GM12878 (cell line): ENCODE results near the gene NOCT. TPM values are rescaled to one million over a fixed set of nuclear protein-coding genes. Genes with fewer than 3 reads are reported as not detected.
"Not testable (repeated sequence)": the region's sequence is repeated elsewhere in the genome, so short reads cannot be mapped to it uniquely, and the experiment has no call there.

Source experiments
- ATAC-seq: fragments of 200-7000 bp; cut with Tn5 transposase; 3 replicates; pipeline ENCODE4 v1.9.1; 2020; ENCODE audit warnings: mild to moderate bottlenecking, moderate library complexity
- BruUV-seq: library from RNA; stranded (reverse); fragments of 400-500 nt; replicated peaks from 2 replicates; lab custom pipeline; 2021; lab: Mats Ljungman, UMichigan
- CTCF ChIA-PET: fragments of 300-600 bp; sonication (Branson Sonifier 250); formaldehyde crosslinking; extraction: SDS; loops from one replicate; lab custom pipeline; 2021; ENCODE audit warnings: inconsistent platforms; lab: Yijun Ruan, JAX
- POLR2A ChIA-PET: fragments of 350-600 bp; formaldehyde crosslinking; extraction: SDS; loops from one replicate; lab custom pipeline; 2021; ENCODE audit warnings: inconsistent platforms; lab: Charles Lee
- RAD21 ChIA-PET: fragments of 300-600 bp; sonication (Branson Sonifier 250); formaldehyde crosslinking; loops from one replicate; lab custom pipeline; 2023; ENCODE audit warnings: antibody characterized with exemption; ENCODE audit not compliant: unreplicated experiment; lab: Charles Lee
- SMC1A ChIA-PET: fragments of 300-600 bp; sonication (Branson Sonifier 250); formaldehyde crosslinking; loops from one replicate; lab custom pipeline; 2023; ENCODE audit not compliant: unreplicated experiment, uncharacterized antibody; lab: Charles Lee
- DNase-seq: peaks from one replicate; pipeline ENCODE4 v3.0.0-alpha.2; 2011; ENCODE audit warnings: low read depth, low spot score
- FAIRE-seq: peaks from 3 replicates; lab custom pipeline; 2011; peaks lifted over from hg19 to GRCh38; lab: Jason Lieb, UNC
- H2AFZ ChIP-seq: 2 replicates; pipeline ENCODE4 v1.6.0; 2011; ENCODE audit warnings: low read depth, low read length, control low read depth; ENCODE audit not compliant: control insufficient read depth
- H3K27ac ChIP-seq: 2 replicates; pipeline ENCODE4 v1.5.1; 2011; ENCODE audit warnings: control low read depth; ENCODE audit not compliant: control insufficient read depth, insufficient read depth
- H3K27me3 ChIP-seq, 2 experiments: replicated peaks in 1 of 2; 2 replicates each; pipeline versions ENCODE4 v1.6.0 to v1.6.1; 2011; ENCODE audit warnings: low read length in 1 of 2; ENCODE audit not compliant: control insufficient read depth in 2 of 2, insufficient read depth in 2 of 2
- H3K36me3 ChIP-seq, 2 experiments: 2 replicates each; pipeline ENCODE4 v1.5.1; 2011; ENCODE audit warnings: low read length in 1 of 2; ENCODE audit not compliant: control insufficient read depth in 2 of 2, insufficient read depth in 2 of 2
- H3K4me1 ChIP-seq: 2 replicates; pipeline ENCODE4 v1.6.1; 2011; ENCODE audit warnings: mild to moderate bottlenecking, low read length, moderate library complexity, mixed read lengths; ENCODE audit not compliant: control insufficient read depth, insufficient read depth
- H3K4me2 ChIP-seq: 2 replicates; pipeline ENCODE4 v1.6.0; 2011; ENCODE audit warnings: control low read depth; ENCODE audit not compliant: control insufficient read depth, insufficient read depth
- H3K4me3 ChIP-seq: fragments of 200-600 bp; sonication (generic); 2 replicates; pipeline ENCODE4 v1.5.1; 2016
- H3K79me2 ChIP-seq: 2 replicates; pipeline ENCODE4 v1.6.0; 2011; ENCODE audit warnings: low read length; ENCODE audit not compliant: control insufficient read depth, insufficient read depth
- H3K9ac ChIP-seq: 2 replicates; pipeline ENCODE4 v1.8.0; 2011; ENCODE audit warnings: low read length, control low read depth, mixed read lengths; ENCODE audit not compliant: control insufficient read depth, insufficient read depth
- H3K9me3 ChIP-seq: replicated peaks from 3 replicates; pipeline ENCODE4 v1.5.1; 2011; ENCODE audit warnings: mild to moderate bottlenecking, low read length; ENCODE audit not compliant: control insufficient read depth, insufficient read depth
- H4K20me1 ChIP-seq: 2 replicates; pipeline ENCODE4 v1.6.0; 2011; ENCODE audit not compliant: control insufficient read depth, insufficient read depth
- CEBPZ ChIP-seq: fragments of 150-350 bp; IDR thresholded peaks from 2 replicates; pipeline ENCODE4 v1.6.1; 2016; ENCODE audit warnings: low read depth, low read length
- ETV6 ChIP-seq, 2 experiments: fragments of 450-650 bp in 1 of 2; IDR thresholded peaks in 1 of 2; conservative IDR thresholded peaks in 1 of 2; 2 replicates each; pipeline ENCODE4 v1.6.1; 2014; ENCODE audit warnings: antibody characterized with exemption in 1 of 2, borderline replicate concordance in 1 of 2, low read depth in 1 of 2, mild to moderate bottlenecking in 1 of 2, moderate library complexity in 1 of 2
- MLLT1 ChIP-seq: fragments of 450-650 bp; IDR thresholded peaks from 2 replicates; pipeline ENCODE4 v1.6.1; 2016; ENCODE audit warnings: mild to moderate bottlenecking
- NFXL1 ChIP-seq: fragments of 450-650 bp; IDR thresholded peaks from 2 replicates; pipeline ENCODE4 v1.6.1; 2017; ENCODE audit warnings: antibody characterized with exemption, mild to moderate bottlenecking, borderline replicate concordance
- RAD21 ChIP-seq: IDR thresholded peaks from 2 replicates; pipeline ENCODE4 v1.6.1; 2011; ENCODE audit warnings: mild to moderate bottlenecking, low read depth, low read length, moderate library complexity; ENCODE audit not compliant: insufficient read depth
- SMAD1 ChIP-seq: fragments of 450-650 bp; IDR thresholded peaks from 2 replicates; pipeline ENCODE4 v1.6.1; 2018; ENCODE audit warnings: mild to moderate bottlenecking, low read depth; ENCODE audit not compliant: partially characterized antibody
- SREBF1 ChIP-seq: IDR thresholded peaks from 2 replicates; pipeline ENCODE4 v1.6.1; 2012; ENCODE audit warnings: mild to moderate bottlenecking, low read length
- YBX1 ChIP-seq: fragments of 450-650 bp; IDR thresholded peaks from 2 replicates; pipeline ENCODE4 v1.6.1; 2016; ENCODE audit warnings: antibody characterized with exemption
- WGBS: methylation state at CpG from one replicate; pipeline ENCODE4 v1.1.6; 2016; ENCODE audit warnings: low lambda C conversion rate; ENCODE audit not compliant: insufficient replicate concordance, insufficient coverage; ENCODE audit errors: missing lambda C conversion rate; 5-methylcytosine and 5-hydroxymethylcytosine counted together
- in situ Hi-C: fragments of 300-500 bp; cut with MboI; formaldehyde crosslinking; loops from 9 replicates; pipeline ENCODE4 v1.14.3; 2018; ENCODE audit warnings: mixed read lengths
- intact Hi-C: fragments of 100-400 bp; cut with micrococcal nuclease; formaldehyde crosslinking; loops from one replicate; pipeline ENCODE4 v1.14.2; 2022; ENCODE audit not compliant: unreplicated experiment
- polyA plus RNA-seq, 11 experiments: library from polyadenylated mRNA; depleted of rRNA in 4 of 11; unstranded in 6 of 11; stranded (reverse) in 5 of 11; fragments of >200 nt; fragmentation: Nextera tagmentation in 4 of 11; fragmentation: Illumina TruSeq in 1 of 11; extraction: Ambion mirVana in 4 of 11; extraction: Trizol in 1 of 11; gene quantifications; 1 replicate in 1 of 11; 2 replicates in 10 of 11; pipeline versions ENCODE4 v1.2.1 to v1.2.3, GENCODE V29; 2011 to 2016; ENCODE audit warnings: inconsistent platforms in 2 of 11, missing spikeins in 2 of 11, low read depth in 1 of 11
- total RNA-seq, 4 experiments: library from RNA; depleted of rRNA in 3 of 4; stranded (reverse); fragments of >200 nt in 3 of 4; fragmentation: Illumina TruSeq in 1 of 4; extraction: Trizol in 1 of 4; gene quantifications; 2 replicates each; pipeline versions ENCODE4 v1.2.1 to v1.2.3, GENCODE V29; 2013 to 2021

Gene NOCT
- total and polyA plus RNA-seq, 10 of the 15 experiments (the other 5 are each of a cell fraction or from before 2014, with no cell fraction given): 1.4 to 17.6 (median 8.1) TPM

- TF ChIP-seq CEBPZ: no peak
- no peak for TF ChIP-seq RAD21
- no peak for TF ChIP-seq MLLT1
- TF ChIP-seq YBX1: no peak
- TF ChIP-seq SMAD1: no peak
- TF ChIP-seq ETV6 (conservative IDR thresholded peaks at IDR 0.05 in 1 of 2, IDR thresholded peaks at IDR 0.05 in 1 of 2; ENCODE audit: borderline replicate concordance in 1 of 2, low read depth in 1 of 2): no peak
- TF ChIP-seq SREBF1: no peak
- no peak for TF ChIP-seq NFXL1
Observed at GRCh38 chr4:139028191-139028661, 12.6 kb downstream of the NOCT start (continued).

GRCh38 chr4:139029866-139030363 is 14.3 kb downstream of the NOCT start:
- BruUV-seq, H4K20me1 ChIP-seq, H3K9me3 ChIP-seq, H3K27me3 ChIP-seq, DNase-seq, H3K36me3 ChIP-seq, H3K4me1 ChIP-seq, H3K4me3 ChIP-seq, FAIRE-seq, H3K9ac ChIP-seq, H3K27ac ChIP-seq, H3K4me2 ChIP-seq, H2AFZ ChIP-seq, ATAC-seq: not testable (repeated sequence)
- ChIA-PET POLR2A (interaction anchor here (0.5 to 1.1 kb wide), 4 partner anchors 9 to 383 kb away, joined by 3 to 5 read pairs (median 3); no protein-coding TSS in a partner anchor), SMC1A (interaction anchor here (0.7 to 6.3 kb wide), 41 partner anchors 9 to 500 kb away, joined by 3 to 92 read pairs (median 5); partner anchors contain the start of gene NOCT), RAD21 (interaction anchor here (0.6 to 3.5 kb wide), 35 partner anchors 9 to 502 kb away, joined by 3 to 54 read pairs (median 5); partner anchors contain the start of genes ELF2, NAA15 and NOCT), CTCF (interaction anchor here (0.6 to 7.7 kb wide), 71 partner anchors 9 to 500 kb away, joined by 3 to 147 read pairs (median 4); partner anchors contain the start of genes ELF2, NAA15 and NOCT)
- 100% methylated on average over 6 of the region's 6 CpGs for WGBS
- in situ Hi-C loops (loop anchor here (5.0 kb wide), 1 partner anchor 267 kb away; no protein-coding TSS in a partner anchor), intact Hi-C loops (loop anchor here (2.0 to 10.0 kb wide), 5 partner anchors 69 to 505 kb away; partner anchors contain the start of gene ELF2)
- peaks cover 49% of the 10 kb centered on the region for H3K79me2 ChIP-seq
